Activated CD8-positive, alpha-beta memory T cell treated with anti-CD3 and anti-CD28 coated beads, Interleukin-2, amount 50 U/mL, for 1 hour (primary cell): ENCODE results near the gene BCKDHB.
"Not testable (repeated sequence)": the region's sequence is repeated elsewhere in the genome, so short reads cannot be mapped to it uniquely, and the experiment has no call there.

Source experiments
- DNase-seq: peaks from one replicate; pipeline ENCODE4 v3.0.0-alpha.2; 2020; ENCODE audit errors: extremely low read depth

BCKDHB gene

GRCh38 chr6:80106418-80107235, at the start of gene BCKDHB:
TSS of gene BCKDHB (plus strand) at chr6:80106671. CDS start at chr6:80106694, 23 bp downstream.
- peak; percentile 98 for DNase-seq

DNA sequence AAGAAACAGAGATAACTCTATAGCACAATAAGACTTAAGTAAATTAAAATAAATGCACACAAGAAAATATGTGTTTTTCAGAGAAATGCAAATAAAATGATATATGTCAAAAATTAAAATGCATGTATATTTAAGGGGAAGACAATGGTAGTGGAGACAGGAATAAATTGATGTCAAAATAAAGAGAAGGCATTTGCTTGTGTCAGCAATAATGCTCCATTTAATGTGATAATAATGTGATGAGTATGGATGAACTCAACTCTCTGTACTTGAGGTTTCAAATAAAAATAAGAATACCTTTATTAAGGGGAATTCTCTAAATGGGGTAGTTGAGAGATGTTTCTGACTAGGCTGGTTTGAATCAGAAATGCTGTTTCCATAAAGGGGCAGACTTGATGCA, 45.7 kb upstream of the BCKDHB start:
- DNase-seq: no peak

DNA sequence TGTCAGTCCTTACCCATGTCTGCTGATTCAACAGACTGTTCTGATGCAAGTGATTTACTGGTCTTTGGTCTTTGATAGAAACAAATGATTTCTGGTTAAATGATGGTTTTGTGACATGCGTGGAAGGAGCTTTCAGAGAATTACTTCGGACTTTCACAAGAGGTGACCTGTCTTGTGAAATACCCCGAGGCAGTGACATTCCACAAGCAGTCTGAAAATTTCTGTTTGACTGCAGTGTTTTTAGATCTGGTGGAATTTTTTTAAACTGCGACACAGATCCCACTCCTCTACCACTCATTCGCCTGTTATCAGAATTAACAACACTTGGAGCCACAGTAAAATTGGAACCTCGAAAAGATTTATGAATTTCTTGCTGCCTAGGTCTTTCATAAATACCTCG, 38.3 kb upstream of the BCKDHB start:
- DNase-seq: not testable (repeated sequence)

- DNase-seq: not testable (repeated sequence)
Measured at GRCh38 chr6:80070431-80070830, 36.0 kb upstream of the BCKDHB start.

GRCh38 chr6:80077067-80077466, 29.4 kb upstream of the BCKDHB start:
- no peak for DNase-seq

DNA sequence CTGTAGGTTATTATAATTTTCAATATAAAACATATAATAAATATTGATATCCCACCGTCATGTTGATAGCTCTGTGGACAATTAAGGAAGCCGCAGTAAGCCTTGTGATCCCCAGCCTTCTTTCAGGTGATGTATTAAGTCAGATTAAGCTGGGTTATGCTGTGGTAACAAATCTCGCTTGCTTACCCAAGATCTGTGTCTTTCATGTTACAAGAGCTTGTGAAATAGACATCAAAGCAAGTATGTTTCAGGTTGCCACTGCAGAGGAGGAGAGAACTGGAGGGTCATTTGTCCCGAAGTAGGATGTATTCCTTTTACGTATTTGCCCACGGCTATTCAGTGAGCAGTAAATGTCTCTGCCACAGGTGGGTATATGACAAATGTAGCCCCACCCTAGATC, 17.8 kb upstream of the BCKDHB start:
- DNase-seq: no peak

GRCh38 chr6:80091506-80091905, 15.0 kb upstream of the BCKDHB start:
- no peak for DNase-seq

DNA sequence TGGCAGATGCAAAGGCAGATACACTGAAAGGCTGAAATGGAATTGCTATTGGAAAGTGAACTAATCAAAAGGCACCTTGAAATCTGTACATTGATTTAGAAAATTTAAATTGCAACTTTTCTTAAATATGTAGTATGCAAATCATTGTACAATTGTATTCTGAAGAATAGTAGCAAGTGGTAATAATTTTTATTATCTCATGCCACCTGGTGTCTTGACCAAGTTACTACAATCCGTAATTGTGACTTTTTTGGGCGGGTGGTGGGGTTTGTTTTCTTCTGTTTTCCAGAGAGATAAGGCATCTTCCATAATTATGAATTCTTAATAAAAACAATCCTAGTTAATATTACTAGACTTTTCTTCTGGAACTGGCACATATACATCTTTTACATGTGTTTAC, 12.5 kb upstream of the BCKDHB start:
- DNase-seq: no peak

- DNase-seq: no peak
Measured at GRCh38 chr6:80095600-80095999, 10.9 kb upstream of the BCKDHB start.

- no peak for DNase-seq
Measured at GRCh38 chr6:80098392-80098791, 8.1 kb upstream of the BCKDHB start.

DNA sequence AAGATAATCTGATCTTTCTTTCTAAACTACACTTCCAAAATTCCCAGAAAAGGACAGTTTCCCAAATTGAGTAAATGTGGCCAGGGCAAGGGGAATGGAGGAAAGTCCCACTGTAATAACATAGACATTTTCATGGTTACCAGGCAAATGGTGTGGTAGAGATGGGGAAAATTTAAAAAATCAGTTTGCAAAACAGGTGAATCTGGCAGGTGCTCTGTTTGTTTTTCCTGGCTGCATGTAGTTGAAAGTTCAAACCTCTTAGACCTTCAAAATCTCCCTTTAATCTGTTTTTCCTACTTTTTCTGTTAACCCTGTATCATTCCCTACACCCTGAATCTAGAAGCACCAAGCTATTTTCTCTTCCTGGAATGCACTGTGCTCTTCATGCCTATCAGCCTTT, 2.0 kb upstream of the BCKDHB start:
- DNase-seq: no peak

DNA sequence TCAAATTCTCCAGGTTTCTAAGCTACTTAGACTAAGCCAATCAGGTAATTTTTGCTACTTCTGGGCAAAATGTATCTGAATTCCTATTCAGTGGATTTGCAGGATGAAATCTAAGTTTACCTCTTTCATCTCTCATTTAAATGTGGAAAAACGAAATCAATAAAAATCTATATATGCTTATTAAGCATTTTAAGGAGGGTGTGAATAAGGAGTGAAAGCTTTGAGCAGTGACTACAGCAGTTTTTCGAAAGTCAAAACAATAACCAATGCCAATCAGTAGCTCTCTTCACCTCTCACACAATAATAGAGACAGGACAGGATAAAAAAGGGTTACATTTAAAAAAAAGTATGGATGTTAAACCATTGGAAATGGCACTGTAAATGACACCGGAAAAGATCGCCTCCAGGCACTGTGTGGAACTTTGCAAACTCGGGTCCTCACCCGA, 476 bp upstream of the BCKDHB start:
- DNase-seq: no peak

GRCh38 chr6:80122576-80122975, 16.1 kb downstream of the BCKDHB start:
- not testable (repeated sequence) for DNase-seq

DNA sequence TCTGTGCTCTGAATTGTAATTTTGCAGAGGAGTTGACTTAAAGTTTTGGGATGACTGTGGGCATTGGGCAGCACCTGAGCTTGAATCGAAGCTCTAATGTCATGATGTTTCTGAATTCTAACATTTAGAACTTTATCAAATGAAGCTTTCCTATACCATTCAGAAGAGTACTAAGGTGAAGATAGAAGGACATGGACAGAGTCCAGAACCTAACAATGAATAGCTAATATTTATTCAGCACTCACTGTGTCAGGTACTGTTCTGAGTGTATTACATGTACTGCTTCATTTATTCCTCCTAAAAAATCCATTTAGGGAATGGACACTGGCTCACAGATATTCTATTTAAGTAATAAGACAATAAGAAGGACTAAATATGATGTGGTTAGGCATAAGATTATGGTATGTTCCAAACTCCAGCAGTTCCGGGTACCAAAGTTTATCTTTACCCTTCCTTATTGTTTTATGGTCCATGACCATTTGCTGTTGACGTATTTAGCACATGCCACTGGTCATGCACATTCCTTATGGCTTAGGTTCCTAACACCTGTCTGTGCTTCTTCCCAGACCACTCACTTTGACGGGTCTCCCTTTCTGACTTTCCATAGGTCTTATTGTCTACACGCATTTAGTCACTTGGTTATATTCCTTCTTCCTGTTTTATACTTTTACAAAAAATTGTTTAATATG, 20.3 kb downstream of the BCKDHB start:
- DNase-seq: no peak

GRCh38 chr6:80129485-80129884, 23.0 kb downstream of the BCKDHB start:
- no peak for DNase-seq

- no peak for DNase-seq
Measured at GRCh38 chr6:80133020-80133419, 26.5 kb downstream of the BCKDHB start.

DNA sequence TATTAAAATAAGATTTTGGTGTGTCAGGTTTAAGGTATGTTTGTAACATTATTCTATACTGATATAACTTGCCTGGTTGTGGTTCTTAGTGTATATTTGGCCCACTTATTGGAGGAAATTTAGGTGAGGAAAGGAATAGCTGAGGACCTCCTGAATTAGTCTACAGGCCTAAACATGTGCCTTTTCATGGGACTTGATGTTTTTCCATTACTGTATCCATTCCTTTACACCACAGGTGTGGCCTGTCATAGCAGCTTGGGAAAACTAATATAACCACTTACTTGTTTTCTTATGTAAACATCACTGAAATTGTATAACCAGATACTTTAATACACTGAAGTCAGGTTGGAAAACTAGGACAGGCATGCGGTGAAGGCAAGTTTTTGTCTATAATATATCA, 27.6 kb downstream of the BCKDHB start:
- DNase-seq: no peak

GRCh38 chr6:80142586-80142985, 36.1 kb downstream of the BCKDHB start:
- DNase-seq: no peak

GRCh38 chr6:80143419-80143937, 37.0 kb downstream of the BCKDHB start:
- no peak for DNase-seq

GRCh38 chr6:80144753-80145315, 38.4 kb downstream of the BCKDHB start:
- DNase-seq: no peak

DNA sequence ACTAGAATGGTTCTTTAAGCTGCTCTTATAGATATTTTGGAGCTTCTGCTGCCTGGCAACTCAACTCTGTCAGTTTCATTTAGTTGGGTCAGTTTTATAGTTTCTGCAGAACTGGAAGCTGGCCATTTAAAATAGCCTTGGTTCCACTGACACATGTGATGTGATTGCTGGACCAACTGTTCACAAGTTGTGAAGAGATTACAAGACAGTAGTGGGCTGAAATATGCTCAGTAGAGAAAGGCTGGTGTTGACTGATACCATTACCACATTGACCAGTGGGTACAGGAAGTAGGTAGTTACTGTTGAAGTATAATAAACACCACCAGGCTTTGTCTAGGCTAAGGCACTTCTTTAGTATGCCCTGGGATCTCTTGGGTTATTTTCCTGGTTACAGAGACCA, 39.0 kb downstream of the BCKDHB start:
- DNase-seq: no peak

- DNase-seq: no peak
Measured at GRCh38 chr6:80145921-80146320, 39.5 kb downstream of the BCKDHB start.

GRCh38 chr6:80148220-80148619, 41.7 kb downstream of the BCKDHB start:
- DNase-seq: no peak
